ENCODE results near the gene AGBL2.

AGBL2 gene

GRCh38 chr11:47656260-47656885, 58.8 kb downstream of the AGBL2 start:
- TF ChIP-seq, protein P1, sequence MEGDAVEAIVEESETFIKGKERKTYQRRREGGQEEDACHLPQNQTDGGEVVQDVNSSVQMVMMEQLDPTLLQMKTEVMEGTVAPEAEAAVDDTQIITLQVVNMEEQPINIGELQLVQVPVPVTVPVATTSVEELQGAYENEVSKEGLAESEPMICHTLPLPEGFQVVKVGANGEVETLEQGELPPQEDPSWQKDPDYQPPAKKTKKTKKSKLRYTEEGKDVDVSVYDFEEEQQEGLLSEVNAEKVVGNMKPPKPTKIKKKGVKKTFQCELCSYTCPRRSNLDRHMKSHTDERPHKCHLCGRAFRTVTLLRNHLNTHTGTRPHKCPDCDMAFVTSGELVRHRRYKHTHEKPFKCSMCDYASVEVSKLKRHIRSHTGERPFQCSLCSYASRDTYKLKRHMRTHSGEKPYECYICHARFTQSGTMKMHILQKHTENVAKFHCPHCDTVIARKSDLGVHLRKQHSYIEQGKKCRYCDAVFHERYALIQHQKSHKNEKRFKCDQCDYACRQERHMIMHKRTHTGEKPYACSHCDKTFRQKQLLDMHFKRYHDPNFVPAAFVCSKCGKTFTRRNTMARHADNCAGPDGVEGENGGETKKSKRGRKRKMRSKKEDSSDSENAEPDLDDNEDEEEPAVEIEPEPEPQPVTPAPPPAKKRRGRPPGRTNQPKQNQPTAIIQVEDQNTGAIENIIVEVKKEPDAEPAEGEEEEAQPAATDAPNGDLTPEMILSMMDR (IDR thresholded peaks at IDR 0.05; ENCODE audit: low read depth, low read length), result no peak
- in situ Hi-C loops (cut with HindIII; ENCODE audit: low sequenced_read_pairs), result no loop called here
- H3K4me3 ChIP-seq (ENCODE audit: low read depth, low read length), result no peak overlapping the region
- DNase-seq (ENCODE audit: low read depth, low spot score), result no peak

DNA sequence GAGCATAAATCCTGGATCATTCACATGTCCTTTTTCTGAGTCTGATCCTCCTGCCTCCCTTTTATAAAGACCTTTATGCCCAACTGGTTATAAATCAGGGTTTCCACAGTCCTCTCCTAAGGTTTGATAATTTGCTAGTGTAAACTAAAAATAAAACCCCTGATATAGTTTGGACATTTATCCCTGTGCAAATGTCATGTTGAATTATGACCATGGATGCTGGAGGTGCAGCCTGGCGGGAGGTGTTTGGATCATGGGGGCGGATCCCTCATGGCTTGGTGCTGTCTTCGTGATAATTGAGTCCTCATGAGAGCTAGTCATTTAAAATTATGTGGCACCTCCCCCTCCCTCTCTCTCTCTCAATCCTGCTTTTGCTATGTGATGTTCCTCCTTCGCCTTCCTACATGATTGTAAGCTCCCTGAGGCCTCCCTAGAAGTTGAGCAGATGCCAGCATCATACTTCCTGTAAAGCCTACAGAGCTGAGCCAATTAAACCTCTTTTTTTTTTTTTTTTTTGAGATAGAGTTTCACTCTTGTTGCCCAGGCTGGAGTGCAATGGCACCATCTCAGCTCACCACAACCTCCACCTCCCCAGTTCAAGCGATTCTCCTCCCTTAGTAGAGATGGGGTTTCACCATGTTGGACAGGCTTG, 63.2 kb downstream of the AGBL2 start:
- in situ Hi-C loops (cut with HindIII; ENCODE audit: low sequenced_read_pairs), result no loop called here
- DNase-seq (ENCODE audit: low read depth, low spot score), result no peak
- TF ChIP-seq, protein P1 (IDR thresholded peaks at IDR 0.05; ENCODE audit: low read depth, low read length), result no peak
- no peak overlapping the region for H3K4me3 ChIP-seq (ENCODE audit: low read depth, low read length)

- no peak for DNase-seq (ENCODE audit: low read depth, low spot score)
- in situ Hi-C loops (cut with HindIII; ENCODE audit: low sequenced_read_pairs), result no loop called here
- TF ChIP-seq, protein P1 (IDR thresholded peaks at IDR 0.05; ENCODE audit: low read depth, low read length), result no peak
- no peak overlapping the region for H3K4me3 ChIP-seq (ENCODE audit: low read depth, low read length)
Measured at GRCh38 chr11:47649276-47649675, 65.9 kb downstream of the AGBL2 start.

DNA sequence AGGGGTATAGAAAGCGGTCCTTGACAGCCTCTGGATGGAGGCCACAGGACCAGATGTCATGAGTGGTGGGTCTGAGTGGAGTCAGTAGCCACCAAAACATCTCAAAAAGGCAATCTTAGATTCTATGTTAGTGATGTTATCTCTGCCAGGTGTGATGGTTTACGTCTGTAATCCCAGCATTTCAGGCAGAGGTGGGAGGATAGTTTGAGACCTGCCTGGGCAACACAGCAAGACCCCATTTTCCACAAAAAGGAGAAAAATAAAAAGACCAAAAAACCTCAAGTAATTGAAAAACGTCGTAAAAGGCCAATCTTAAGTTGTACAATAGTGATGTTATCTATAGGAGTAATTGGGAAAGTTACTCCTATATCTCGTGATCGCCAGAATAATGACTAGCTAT, 69.2 kb downstream of the AGBL2 start:
- in situ Hi-C loops (cut with HindIII; ENCODE audit: low sequenced_read_pairs), result no loop called here
- H3K4me3 ChIP-seq (ENCODE audit: low read depth, low read length), result no peak overlapping the region
- TF ChIP-seq, protein P1 (IDR thresholded peaks at IDR 0.05; ENCODE audit: low read depth, low read length), result no peak
- DNase-seq (ENCODE audit: low read depth, low spot score), result no peak

GRCh38 chr11:47645500-47645899, 69.7 kb downstream of the AGBL2 start:
- no peak for DNase-seq (ENCODE audit: low read depth, low spot score)
- TF ChIP-seq, protein P1 (IDR thresholded peaks at IDR 0.05; ENCODE audit: low read depth, low read length), result no peak
- H3K4me3 ChIP-seq (ENCODE audit: low read depth, low read length), result no peak overlapping the region
- in situ Hi-C loops (cut with HindIII; ENCODE audit: low sequenced_read_pairs), result no loop called here

DNA sequence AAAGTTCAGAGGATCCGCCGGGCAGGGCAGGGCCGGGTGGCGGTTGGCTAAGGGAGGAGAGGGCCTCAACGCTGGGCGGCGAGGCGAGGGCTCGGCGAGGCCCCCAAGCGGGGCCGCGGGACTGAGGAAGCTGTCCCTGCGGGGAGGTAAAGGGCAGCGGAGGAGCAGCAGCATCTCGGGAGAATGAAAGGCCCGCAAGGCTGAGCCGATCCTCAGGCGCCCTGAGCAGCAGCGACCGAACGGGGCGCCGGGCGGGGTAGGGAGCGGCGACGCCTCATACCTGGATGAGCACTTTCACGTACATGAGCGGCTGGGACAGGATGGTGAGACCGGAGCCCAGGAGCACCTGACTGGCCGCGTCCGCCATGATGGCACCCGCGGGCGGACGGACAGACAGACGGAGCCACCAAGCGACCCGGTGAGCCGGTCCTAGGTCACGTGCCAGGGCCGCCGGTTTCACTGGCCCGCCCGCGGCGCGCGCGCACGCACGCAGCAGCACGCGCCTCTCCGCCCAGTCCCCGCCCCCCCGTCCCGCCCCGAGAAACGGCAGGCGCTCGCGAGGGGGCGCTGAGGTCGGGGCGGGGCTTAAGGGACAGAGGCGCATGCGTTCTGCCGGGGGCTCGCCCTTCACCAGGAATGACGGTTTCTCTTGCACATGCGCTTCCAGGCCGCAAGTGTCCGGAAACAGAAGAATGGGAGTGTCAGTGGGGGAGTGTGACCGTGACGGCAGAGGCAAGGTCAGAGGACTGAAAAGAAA, 72.9 kb downstream of the AGBL2 start, which contains the start of gene MTCH2:
Gene MTCH2 (minus strand): TSS at position 461 of the 757 bp plus-strand sequence. CDS start 94 bp downstream, at position 367.
- TF ChIP-seq, protein P1 (IDR thresholded peaks at IDR 0.05; ENCODE audit: low read depth, low read length), result peak; percentile 19
- peak within 1 kb of the TSS; percentile 90 for H3K4me3 ChIP-seq (ENCODE audit: low read depth, low read length)
- in situ Hi-C loops (cut with HindIII; ENCODE audit: low sequenced_read_pairs), result no loop called here
- peak; percentile 99 for DNase-seq (ENCODE audit: low read depth, low spot score)
